NT2/D1 (cell line): ENCODE measurements around the gene GPX8.

Experiments
- SUZ12 ChIP-seq: IDR thresholded peaks from 2 replicates; pipeline ENCODE4 v1.6.1; 2011; ENCODE audit not compliant: insufficient read length, insufficient read depth; ENCODE audit errors: extremely low read depth
- YY1 ChIP-seq: IDR thresholded peaks from 2 replicates; pipeline ENCODE4 v1.6.1; 2011; ENCODE audit not compliant: insufficient read length, insufficient read depth
- ZNF274 ChIP-seq: IDR thresholded peaks from 2 replicates; pipeline ENCODE4 v1.6.1; 2011; ENCODE audit warnings: mild to moderate bottlenecking, low read depth, low read length

DNA sequence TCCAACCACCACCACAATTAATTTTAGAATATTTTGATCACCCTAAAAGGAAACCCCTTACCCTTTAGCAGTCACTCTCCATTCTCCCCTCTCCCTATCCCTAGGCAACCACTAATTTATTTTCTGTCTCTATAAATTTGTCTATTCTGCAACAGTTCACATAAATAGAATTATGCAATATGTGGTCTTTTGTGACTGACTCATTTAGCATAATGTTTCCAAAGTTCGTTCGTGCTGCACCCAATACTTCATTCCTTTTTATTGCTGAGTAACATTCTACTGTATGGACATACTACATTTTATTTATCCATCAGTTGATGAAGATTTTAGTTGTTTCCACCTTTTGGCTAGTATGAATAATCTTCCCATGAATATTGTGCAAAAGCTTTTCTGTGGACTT, 31.2 kb downstream of the GPX8 start:
- no peak for TF ChIP-seq YY1
- TF ChIP-seq SUZ12, result no peak
- no peak for TF ChIP-seq ZNF274
